HL-60 (cell line): Measurements from ENCODE around the gene FPGS.

Experiments
- POLR2AphosphoS5 ChIP-seq: IDR thresholded peaks from 2 replicates; pipeline ENCODE4 v1.6.1; 2012; ENCODE audit warnings: low read depth
- TF ChIP-seq, protein P1 (sequence below): IDR thresholded peaks from 2 replicates; pipeline ENCODE4 v1.6.1; 2012; ENCODE audit warnings: low read depth; ENCODE audit not compliant: insufficient replicate concordance
- TF ChIP-seq, protein P2 (sequence below): IDR thresholded peaks from one replicate; pipeline ENCODE4 v1.5.1; 2011; ENCODE audit warnings: low read length, control low read depth, inconsistent platforms; ENCODE audit not compliant: insufficient read depth

DNA sequence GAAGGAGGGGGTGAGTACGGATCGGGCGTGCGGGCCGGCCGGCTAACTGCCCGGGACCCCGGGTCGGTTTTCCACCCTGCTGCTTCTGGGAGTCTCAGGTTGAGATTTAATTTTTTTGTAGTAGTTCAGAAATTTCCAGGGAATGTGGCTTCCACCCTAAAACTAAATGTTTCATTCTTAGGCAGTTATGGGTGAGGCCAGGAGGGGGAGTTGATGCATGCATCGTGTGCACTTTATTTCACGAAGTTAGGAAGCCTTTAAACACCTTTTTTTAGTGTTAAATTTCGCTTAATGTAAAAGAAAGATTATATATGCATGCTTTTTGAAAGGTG, 15.9 kb upstream of the FPGS start:
- TF ChIP-seq, protein P1, sequence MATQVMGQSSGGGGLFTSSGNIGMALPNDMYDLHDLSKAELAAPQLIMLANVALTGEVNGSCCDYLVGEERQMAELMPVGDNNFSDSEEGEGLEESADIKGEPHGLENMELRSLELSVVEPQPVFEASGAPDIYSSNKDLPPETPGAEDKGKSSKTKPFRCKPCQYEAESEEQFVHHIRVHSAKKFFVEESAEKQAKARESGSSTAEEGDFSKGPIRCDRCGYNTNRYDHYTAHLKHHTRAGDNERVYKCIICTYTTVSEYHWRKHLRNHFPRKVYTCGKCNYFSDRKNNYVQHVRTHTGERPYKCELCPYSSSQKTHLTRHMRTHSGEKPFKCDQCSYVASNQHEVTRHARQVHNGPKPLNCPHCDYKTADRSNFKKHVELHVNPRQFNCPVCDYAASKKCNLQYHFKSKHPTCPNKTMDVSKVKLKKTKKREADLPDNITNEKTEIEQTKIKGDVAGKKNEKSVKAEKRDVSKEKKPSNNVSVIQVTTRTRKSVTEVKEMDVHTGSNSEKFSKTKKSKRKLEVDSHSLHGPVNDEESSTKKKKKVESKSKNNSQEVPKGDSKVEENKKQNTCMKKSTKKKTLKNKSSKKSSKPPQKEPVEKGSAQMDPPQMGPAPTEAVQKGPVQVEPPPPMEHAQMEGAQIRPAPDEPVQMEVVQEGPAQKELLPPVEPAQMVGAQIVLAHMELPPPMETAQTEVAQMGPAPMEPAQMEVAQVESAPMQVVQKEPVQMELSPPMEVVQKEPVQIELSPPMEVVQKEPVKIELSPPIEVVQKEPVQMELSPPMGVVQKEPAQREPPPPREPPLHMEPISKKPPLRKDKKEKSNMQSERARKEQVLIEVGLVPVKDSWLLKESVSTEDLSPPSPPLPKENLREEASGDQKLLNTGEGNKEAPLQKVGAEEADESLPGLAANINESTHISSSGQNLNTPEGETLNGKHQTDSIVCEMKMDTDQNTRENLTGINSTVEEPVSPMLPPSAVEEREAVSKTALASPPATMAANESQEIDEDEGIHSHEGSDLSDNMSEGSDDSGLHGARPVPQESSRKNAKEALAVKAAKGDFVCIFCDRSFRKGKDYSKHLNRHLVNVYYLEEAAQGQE, result no peak
- TF ChIP-seq POLR2AphosphoS5, result no peak
- TF ChIP-seq, protein P2, sequence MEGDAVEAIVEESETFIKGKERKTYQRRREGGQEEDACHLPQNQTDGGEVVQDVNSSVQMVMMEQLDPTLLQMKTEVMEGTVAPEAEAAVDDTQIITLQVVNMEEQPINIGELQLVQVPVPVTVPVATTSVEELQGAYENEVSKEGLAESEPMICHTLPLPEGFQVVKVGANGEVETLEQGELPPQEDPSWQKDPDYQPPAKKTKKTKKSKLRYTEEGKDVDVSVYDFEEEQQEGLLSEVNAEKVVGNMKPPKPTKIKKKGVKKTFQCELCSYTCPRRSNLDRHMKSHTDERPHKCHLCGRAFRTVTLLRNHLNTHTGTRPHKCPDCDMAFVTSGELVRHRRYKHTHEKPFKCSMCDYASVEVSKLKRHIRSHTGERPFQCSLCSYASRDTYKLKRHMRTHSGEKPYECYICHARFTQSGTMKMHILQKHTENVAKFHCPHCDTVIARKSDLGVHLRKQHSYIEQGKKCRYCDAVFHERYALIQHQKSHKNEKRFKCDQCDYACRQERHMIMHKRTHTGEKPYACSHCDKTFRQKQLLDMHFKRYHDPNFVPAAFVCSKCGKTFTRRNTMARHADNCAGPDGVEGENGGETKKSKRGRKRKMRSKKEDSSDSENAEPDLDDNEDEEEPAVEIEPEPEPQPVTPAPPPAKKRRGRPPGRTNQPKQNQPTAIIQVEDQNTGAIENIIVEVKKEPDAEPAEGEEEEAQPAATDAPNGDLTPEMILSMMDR, result no peak
